ENCODE results near the gene DLGAP1. TPM values are rescaled to one million over a fixed set of nuclear protein-coding genes. Genes with fewer than 3 reads are reported as not detected.

DLGAP1 gene
- total RNA-seq, 1 experiment from 2014 or later, result 0.39 TPM

DNA sequence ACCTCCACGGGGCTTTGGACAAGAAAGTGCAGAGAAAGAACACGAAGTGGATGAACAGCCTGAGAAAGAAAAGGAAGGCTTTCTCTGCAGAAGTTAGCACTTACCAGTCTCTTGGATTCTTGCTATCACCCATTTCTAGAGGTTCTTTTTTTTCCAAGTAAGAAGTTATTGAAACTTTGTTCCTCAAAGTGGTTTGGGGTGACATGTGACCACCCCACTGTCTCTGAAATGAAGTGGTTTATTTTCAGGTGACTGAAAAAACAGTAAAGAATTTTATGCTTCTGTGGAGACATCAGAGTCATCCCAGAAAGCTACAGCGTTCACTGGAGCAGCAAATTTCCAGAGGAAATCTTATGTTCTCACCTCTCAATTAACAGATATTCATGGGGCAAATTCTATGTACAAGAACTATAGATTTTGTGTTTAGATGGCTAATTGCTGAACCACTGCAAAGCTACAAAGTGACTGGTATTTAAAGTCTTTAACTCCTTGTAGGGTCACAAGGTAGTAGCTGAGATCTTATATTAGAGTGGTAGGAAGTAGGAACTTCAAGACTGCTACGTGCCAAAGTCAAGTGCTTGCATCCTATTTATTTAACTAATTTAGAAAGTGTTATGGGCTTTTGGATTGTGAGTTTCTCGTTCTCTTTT lies 737.6 kb downstream of the DLGAP1 start:
- ATAC-seq, result no peak

More for the DNA sequence above, 737.6 kb downstream of the DLGAP1 start:
- H4K20me1 ChIP-seq (ENCODE audit: insufficient read depth), result no peaks in the 10 kb centered on the region
- H3K36me3 ChIP-seq (ENCODE audit: control insufficient read depth in 1 of 2, insufficient read depth in 2 of 2, low read length in 2 of 2), result no peaks in the 10 kb centered on the region
- no peak overlapping the region for H3K27ac ChIP-seq (ENCODE audit: low read depth, low read length)
- ChIA-PET POLR2A (no interaction called here), CTCF (interaction anchor here (1.7 kb wide), 1 partner anchor 54 kb away, joined by 5 read pairs; no protein-coding TSS in a partner anchor), RAD21 (ENCODE audit: low non-redundant PET in 1 of 2, low total read pairs in 2 of 2, uncharacterized antibody in 2 of 2, unreplicated experiment in 2 of 2) (no interaction called here)
- H3K27me3 ChIP-seq (ENCODE audit: insufficient read depth, low read length), result no peaks in the 10 kb centered on the region
- peaks cover 3 to 4% of the 10 kb centered on the region in 2 experiments; a peak in 2 of 4 replicates for H3K4me1 ChIP-seq (ENCODE audit: control insufficient read depth in 1 of 2, insufficient read depth in 2 of 2, low read length in 2 of 2)
- H3K79me2 ChIP-seq (ENCODE audit: insufficient read depth, low read length), result no peaks in the 10 kb centered on the region
- no peaks in the 10 kb centered on the region for H3K9me2 ChIP-seq (ENCODE audit: insufficient read depth)
- H2AFZ ChIP-seq (ENCODE audit: low read depth, low read length, poor library complexity, severe bottlenecking), result no peak overlapping the region
- H3K9me3 ChIP-seq (ENCODE audit: control insufficient read depth in 1 of 2, insufficient read depth in 1 of 2, low read depth in 1 of 2, low read length in 2 of 2), result no peaks in the 10 kb centered on the region
- no peak overlapping the region for H3K9ac ChIP-seq (ENCODE audit: low read length)
- no peak overlapping the region for H3K4me3 ChIP-seq (replicated peaks in 1 of 2; ENCODE audit: low read depth in 1 of 2, low read length in 2 of 2)
- no peak for DNase-seq (ENCODE audit: low read depth, low spot score)
- no peak for TF ChIP-seq SP1 (IDR thresholded peaks at IDR 0.05; ENCODE audit: low read depth)
- TF ChIP-seq EGR1 (IDR thresholded peaks at IDR 0.05; ENCODE audit: low read depth), result no peak
- no peak for TF ChIP-seq SIN3A (IDR thresholded peaks at IDR 0.05; ENCODE audit: low read depth)
- TF ChIP-seq, protein P1, sequence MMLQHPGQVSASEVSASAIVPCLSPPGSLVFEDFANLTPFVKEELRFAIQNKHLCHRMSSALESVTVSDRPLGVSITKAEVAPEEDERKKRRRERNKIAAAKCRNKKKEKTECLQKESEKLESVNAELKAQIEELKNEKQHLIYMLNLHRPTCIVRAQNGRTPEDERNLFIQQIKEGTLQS (IDR thresholded peaks at IDR 0.05), result no peak
- TF ChIP-seq CBX3 (IDR thresholded peaks at IDR 0.05; ENCODE audit: low read depth), result no peak
- TF ChIP-seq, protein P2, sequence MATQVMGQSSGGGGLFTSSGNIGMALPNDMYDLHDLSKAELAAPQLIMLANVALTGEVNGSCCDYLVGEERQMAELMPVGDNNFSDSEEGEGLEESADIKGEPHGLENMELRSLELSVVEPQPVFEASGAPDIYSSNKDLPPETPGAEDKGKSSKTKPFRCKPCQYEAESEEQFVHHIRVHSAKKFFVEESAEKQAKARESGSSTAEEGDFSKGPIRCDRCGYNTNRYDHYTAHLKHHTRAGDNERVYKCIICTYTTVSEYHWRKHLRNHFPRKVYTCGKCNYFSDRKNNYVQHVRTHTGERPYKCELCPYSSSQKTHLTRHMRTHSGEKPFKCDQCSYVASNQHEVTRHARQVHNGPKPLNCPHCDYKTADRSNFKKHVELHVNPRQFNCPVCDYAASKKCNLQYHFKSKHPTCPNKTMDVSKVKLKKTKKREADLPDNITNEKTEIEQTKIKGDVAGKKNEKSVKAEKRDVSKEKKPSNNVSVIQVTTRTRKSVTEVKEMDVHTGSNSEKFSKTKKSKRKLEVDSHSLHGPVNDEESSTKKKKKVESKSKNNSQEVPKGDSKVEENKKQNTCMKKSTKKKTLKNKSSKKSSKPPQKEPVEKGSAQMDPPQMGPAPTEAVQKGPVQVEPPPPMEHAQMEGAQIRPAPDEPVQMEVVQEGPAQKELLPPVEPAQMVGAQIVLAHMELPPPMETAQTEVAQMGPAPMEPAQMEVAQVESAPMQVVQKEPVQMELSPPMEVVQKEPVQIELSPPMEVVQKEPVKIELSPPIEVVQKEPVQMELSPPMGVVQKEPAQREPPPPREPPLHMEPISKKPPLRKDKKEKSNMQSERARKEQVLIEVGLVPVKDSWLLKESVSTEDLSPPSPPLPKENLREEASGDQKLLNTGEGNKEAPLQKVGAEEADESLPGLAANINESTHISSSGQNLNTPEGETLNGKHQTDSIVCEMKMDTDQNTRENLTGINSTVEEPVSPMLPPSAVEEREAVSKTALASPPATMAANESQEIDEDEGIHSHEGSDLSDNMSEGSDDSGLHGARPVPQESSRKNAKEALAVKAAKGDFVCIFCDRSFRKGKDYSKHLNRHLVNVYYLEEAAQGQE (IDR thresholded peaks at IDR 0.05; ENCODE audit: low read depth), result no peak
- TF ChIP-seq, protein P3, sequence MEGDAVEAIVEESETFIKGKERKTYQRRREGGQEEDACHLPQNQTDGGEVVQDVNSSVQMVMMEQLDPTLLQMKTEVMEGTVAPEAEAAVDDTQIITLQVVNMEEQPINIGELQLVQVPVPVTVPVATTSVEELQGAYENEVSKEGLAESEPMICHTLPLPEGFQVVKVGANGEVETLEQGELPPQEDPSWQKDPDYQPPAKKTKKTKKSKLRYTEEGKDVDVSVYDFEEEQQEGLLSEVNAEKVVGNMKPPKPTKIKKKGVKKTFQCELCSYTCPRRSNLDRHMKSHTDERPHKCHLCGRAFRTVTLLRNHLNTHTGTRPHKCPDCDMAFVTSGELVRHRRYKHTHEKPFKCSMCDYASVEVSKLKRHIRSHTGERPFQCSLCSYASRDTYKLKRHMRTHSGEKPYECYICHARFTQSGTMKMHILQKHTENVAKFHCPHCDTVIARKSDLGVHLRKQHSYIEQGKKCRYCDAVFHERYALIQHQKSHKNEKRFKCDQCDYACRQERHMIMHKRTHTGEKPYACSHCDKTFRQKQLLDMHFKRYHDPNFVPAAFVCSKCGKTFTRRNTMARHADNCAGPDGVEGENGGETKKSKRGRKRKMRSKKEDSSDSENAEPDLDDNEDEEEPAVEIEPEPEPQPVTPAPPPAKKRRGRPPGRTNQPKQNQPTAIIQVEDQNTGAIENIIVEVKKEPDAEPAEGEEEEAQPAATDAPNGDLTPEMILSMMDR (IDR thresholded peaks at IDR 0.05 in 2 of 3, conservative IDR thresholded peaks at IDR 0.05 in 1 of 3; ENCODE audit: borderline replicate concordance in 1 of 3, insufficient read depth in 1 of 3, low read depth in 2 of 3, low read length in 2 of 3), result no peak
- no peak for TF ChIP-seq ZFX (IDR thresholded peaks at IDR 0.05)
- no peak for TF ChIP-seq EZH2phosphoT487 (IDR thresholded peaks at IDR 0.05; ENCODE audit: borderline replicate concordance)
- no peak for TF ChIP-seq ZNF274 (IDR thresholded peaks at IDR 0.05; ENCODE audit: low read depth, low read length)
- no peak for TF ChIP-seq YY1 (IDR thresholded peaks at IDR 0.05; ENCODE audit: extremely low read depth, insufficient replicate concordance, low read depth, low read length)
- TF ChIP-seq CEBPB (IDR thresholded peaks at IDR 0.05; ENCODE audit: low read depth), result no peak
- no peak for TF ChIP-seq JUND (IDR thresholded peaks at IDR 0.05)
- no peak overlapping the region for H3K4me2 ChIP-seq (ENCODE audit: low read length)
- no TSS peak for BruUV-seq (replicated peaks)
- intact Hi-C loops (cut with micrococcal nuclease), result no loop called here

Measured in HCT116 (cell line).